Left renal cortex interstitium (tissue), 4 donors: ENCODE measurements around the gene MARCHF3. TPM values are rescaled to one million over a fixed set of nuclear protein-coding genes. Genes with fewer than 3 reads are reported as not detected.
"Not testable (repeated sequence)": the region's sequence is repeated elsewhere in the genome, so short reads cannot be mapped to it uniquely, and the experiment has no call there.

Source experiments
- DNase-seq, 4 donors: peaks; one replicate each; pipeline ENCODE4 v3.0.0-alpha.2; 2013; ENCODE audit warnings: low read depth in 4 of 4, low spot score in 2 of 4, missing footprints in 1 of 4
- polyA plus RNA-seq, 4 donors: library from polyadenylated mRNA; unstranded; fragments of 120-200 nt; gene quantifications; one replicate each; pipeline ENCODE4 v1.2.1, GENCODE V29; 2013; ENCODE audit not compliant: insufficient read length in 4 of 4

Gene MARCHF3
- polyA plus RNA-seq, 4 donors: 7.1 to 8.3 (median 7.2) TPM

DNA sequence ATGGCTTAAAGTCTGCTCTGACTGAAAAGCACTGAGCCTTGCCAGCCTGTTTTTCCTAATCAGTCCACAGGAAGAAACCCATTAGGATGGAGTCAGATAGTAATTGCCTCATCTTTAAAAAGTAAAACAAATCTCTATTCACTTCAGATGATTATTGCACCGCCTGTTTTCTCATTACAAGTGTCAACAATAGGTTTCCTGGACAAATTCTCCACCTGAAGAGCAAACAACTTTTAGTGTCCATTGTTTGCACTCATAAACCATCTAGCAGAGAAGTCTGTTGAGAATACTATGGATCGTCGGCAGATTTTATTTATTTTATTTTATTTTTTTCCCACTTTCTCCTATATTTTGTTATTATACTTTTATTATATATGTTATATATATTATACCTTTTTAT lies 22.7 kb upstream of the MARCHF3 start:
- no peak for DNase-seq

DNA sequence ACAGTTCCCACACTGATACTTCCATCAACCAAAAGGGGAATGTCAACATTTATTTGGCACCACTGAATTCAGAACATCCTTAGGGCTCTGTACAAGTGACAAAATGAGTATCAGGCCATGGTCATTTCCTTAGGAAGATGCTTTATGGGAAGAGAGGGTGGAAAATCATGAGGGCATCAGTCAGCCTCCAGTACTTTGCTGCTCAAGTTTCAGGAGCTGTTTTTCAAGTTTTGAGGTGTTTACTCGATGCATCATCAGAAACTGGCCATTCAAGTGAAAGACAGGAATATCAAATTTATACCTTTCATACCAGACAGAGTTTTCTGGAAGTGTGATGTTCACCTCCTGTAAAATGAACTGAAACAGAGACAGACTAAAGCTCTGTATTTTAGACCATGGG lies 21.2 kb upstream of the MARCHF3 start:
- DNase-seq: no peak

DNA sequence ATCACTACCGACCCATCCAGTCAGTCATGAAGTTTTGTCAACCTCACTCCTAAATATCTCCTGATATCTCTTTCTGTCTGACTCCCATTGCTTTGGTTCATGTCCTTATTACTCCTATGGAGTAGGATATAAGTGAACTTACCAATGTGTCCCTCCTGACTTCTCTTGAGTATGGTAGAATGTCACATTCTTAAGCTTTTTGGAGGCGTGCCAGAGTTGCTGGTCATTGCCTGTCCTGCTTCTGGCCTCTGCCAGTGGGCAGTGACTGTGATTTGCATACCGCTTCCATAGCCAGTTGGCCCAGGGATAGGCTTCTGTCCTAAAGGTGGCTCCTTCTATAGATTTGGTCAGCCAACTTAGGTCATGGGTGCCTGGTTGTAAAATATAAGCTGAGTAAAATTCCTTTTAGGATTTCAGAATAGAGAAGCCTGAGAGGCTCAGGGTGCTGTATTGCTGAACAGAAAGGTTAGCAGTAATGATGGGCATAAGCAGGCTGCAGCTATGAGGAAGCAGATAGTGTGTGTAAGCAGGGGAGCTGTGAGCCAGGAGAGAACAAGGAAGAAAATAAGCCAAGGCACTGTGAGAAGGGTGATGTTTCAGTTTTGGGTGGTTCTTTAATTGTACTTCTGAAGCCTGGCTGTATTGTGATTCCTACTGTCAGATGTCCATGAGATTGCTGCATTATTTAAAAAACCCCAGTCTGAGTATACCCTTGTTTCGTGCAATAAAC lies 16.1 kb upstream of the MARCHF3 start:
- DNase-seq: no peak

DNA sequence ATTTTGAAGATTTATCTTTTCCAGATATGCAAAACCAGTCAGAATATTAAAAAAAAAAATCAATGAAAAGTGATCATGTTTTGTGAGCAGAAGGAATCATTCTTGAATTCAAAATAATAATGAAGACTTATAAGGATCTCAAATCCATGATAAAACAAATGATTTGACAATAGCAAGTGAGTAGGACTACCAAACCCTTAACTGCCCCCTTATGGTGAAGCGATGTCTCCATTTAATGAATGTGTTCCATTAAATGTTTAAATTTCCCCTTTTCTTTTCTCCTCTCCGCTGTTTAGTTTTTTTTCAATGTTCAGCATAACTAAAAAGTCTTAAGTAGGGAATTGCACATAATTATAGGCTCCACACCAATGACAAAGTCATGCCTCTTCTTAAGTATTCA lies 12.2 kb upstream of the MARCHF3 start:
- DNase-seq: no peak

DNA sequence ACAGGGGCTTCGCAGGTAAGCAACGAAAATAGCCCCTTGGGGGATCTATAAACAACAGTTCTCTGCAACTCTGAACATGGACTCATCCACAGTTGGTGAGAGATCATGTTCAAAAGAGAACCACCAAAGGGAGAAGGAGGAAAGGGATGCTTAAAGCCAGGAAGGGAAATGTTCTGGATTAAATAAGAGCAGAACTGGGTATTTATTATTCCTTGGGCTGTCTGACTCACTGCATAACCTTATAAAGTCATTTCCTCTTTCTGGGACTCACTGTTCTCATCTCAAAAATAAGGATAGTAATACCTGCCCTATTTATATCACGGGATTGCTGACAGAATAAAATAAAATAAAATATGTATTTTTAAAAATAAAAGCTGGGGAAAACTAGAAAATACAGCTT lies 11.2 kb upstream of the MARCHF3 start:
- DNase-seq: no peak

DNA sequence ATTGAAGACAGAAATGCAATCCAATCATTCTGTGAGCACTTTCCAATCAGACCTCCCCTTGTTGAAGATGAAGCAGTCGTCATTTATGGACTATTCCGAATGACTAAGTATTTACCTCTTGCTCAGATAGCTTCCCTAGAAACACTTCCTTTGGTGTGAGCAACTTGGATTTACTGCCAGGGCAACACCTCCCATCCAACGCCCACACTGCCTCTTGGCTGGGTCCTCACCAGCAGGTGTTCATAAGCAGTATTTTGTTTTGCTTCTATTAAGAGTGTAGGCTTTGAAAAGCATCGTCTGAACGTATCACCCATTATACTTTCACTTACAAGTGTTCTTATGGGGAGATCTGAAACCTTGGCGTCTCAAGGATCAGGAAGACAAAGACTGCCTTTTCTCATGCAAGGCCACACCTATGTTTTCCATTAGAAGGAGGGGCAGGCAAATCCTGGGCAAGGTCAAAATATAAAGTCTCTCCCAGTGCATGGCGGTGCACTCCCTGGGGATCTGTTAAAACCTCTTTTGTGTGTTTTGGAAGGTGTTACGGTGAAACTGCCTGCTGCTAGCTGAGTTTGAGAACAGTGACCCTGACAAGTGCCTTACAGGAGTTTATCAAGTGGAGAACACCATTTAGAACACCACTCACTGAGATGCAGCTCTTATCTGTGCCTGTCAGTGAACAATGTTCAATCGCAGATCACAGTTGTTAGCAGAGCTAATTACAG lies 10.6 kb upstream of the MARCHF3 start:
- no peak for DNase-seq

DNA sequence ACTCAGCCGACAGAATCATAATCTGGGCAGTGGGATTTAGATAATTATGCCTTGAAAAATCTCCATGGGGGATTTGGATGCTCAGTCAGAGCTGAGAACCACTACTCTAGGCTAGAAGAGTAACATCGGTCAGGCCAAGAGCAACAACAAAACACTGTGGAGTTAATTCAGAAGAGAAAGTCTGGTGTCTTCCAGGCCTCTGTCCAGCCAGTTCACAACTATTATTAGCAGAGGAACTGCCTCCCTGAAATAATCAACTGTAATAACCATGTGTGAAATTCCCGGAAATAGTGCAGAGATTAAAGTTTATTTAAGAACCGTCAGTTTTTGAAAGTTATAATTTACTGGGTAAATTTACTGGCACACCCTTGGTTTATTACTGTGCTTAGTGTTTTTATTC lies 8.2 kb upstream of the MARCHF3 start:
- DNase-seq: no peak

DNA sequence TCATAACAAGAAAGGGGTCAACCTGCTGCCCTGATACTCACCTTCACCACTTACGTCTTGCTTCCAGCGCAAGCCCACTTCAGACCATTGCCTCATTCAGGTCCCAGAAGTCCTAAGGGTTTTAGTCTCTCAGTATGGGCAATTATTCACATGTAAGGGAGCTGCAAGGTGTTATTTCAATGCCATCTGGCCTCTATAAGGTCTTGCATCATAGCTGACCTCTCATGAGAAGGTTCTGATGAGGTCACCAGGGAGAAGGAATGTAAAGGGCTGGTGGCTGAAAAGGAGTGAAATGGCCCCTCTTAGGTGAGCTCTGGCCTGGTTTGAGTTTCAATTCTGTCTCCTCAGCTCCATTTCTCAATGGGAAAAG lies 1.5 kb upstream of the MARCHF3 start:
- no peak for DNase-seq

DNA sequence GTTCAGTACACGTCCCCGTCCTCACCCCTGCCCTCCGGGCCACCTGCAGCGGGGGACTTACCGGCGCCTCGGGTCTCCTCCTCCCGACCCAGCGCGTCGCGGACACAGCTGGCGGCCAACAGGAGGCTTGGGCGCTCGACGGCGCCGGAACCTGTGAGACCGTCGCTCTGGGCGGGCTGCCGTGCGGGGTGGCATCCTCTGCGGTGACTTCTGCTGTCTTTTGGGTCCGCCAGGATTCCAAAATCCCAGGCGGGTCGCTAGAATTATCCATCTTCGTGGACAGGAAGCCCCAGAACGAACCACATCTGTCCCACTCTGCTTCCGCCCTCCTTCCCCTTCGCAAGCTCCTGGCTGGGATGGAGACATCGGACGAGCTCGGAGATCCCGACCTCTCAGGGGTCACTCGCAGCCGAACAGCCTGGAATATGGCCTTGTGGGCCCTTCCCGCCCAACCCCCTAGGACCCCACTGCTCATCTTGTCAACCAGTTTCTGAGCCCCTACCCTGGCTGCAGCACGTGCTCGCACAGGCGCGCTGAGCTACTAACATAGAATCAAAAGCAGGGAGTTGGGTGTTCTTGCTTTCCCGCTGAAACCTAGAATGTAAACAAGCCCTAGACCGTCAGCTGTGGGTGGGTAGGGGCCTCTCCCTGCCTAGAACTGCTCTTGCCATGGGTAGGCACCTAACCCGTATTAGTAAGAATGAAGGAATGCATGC lies 947 bp upstream of the MARCHF3 start:
- DNase-seq: no peak

DNA sequence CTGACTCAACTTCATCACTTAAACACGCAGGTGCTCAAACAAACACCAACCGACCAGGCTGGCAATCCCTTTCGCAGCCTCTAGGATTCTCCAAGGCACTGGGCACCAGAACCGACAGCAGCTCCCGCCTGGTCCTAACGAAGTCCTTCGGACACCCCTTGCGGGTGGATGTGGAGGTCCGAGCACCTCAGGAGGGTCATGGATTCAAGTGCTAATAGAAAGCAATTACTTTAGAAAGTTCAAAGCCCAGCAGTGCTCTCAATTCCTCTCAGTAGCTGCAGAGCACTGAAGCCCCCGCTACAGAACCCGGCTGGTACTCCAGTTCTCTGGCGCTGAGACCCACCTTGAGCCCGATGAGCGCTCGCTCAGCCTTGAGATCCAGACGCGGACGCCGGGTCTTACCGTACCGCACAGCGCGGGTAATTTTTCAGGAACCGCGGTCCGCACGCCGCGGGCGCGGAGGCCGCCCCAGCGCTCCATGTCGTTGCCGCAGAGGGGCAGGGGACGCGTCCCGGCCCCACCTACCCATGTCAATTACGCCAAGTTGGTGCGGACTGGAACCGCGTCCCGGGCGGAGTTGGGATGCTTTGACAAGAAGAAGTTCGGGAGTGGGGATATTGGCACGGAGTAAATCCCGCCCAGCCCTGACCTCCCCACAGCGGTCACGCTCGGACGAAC lies 638 bp downstream of the MARCHF3 start:
- peak in 2 of 4 donors; percentile 27 to 44 for DNase-seq

DNA sequence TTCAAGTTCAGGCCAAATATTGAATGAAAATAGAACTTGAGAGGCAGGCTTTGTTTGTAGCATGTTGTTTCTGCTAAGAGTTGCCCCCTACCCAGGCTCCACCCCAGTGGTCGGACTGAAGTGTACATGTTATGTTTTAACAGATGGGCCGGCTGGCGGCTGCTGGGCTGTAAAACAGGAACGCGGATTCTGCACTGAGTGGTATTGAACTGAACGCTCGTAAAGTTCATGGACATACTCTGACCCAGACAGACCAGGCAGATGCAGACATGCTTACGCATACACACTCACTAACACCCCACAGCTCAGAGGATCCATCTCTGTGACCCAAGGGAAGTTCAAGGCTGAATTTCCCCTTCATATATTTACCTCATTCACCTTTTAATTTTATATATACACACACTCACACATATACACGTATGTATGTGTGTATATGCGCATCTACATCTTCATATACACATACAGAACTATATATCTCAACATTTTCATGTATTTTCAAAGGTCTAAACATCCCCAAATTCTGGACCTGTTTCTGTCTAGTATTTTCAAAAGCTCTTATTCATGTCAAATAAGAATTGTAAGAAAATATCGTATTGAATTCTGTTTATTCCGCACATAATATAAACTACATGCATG lies 1.4 kb downstream of the MARCHF3 start:
- peak in 1 of 4 donors; percentile 24 for DNase-seq

DNA sequence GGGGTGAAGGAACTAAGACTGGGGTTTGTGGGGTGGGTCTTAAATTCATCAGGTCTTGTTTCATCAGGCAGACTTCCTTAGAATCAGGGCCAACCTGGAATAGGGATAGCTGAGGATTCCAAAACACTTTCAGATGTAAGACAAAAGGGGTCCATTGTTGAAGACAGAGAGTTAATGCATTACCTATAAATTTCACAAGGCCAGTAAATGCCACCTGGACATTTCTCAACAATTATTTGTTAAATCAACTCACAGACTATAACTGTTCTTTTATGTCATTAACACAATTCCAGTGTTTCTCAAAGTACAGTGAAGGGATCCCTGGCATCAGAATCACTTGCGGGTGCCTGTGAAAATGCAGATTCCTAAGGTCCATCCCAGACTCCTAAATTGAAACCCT lies 2.8 kb downstream of the MARCHF3 start:
- DNase-seq: no peak

DNA sequence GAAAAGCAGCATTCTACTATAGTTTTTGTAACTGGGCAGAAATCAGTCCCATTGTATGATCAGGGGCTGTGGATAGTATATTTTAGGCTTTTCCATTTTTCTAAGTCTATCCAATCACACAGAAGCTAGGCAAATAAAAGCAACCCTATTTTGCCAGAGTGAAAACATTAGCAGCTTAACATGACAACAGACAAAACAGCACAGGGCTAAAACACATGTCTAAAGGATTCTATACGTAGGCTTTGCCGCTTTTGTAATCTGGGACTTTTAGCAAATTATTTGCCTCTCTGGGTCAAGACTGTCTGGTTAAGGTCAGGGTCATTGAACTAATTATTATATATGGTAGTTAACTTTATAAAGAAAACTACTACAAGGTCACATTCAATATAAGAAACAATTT lies 4.2 kb downstream of the MARCHF3 start:
- DNase-seq: no peak

DNA sequence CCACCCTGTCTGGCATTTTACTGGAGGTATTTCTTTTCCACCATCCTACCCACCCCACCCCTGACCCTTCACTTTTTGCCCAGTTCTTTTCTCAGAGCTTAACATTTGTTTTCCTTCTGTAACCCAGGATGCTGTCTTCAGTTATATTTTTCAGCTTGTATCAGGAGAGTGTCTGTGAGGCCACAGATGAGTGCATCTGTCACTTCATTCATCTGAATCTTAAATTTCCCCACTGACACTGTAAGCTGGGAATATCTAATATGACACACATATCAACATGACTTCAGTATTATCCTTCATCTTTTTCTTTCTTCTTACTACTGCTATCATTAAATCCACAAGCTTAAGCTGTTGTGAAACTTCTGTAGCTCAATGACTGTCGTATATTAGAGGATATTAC lies 4.9 kb downstream of the MARCHF3 start:
- no peak for DNase-seq

DNA sequence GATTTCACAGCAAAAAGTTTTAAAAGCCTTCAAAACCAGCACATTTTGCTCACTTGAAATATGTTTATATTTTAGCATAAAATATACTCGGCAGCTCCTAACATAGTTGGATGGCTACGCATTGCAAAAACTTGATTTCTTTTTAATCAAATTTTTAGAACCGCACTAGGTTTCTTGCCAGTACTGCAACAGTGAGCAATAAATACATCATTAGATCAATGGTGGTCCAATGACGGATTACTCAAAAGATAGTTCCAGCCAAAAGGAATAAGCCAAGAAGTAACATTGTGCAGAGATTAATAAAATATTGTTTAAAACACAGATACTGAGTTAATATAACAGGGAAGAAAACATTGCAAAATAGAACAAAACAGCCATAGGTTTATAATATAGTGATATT lies 5.5 kb downstream of the MARCHF3 start:
- no peak for DNase-seq

DNA sequence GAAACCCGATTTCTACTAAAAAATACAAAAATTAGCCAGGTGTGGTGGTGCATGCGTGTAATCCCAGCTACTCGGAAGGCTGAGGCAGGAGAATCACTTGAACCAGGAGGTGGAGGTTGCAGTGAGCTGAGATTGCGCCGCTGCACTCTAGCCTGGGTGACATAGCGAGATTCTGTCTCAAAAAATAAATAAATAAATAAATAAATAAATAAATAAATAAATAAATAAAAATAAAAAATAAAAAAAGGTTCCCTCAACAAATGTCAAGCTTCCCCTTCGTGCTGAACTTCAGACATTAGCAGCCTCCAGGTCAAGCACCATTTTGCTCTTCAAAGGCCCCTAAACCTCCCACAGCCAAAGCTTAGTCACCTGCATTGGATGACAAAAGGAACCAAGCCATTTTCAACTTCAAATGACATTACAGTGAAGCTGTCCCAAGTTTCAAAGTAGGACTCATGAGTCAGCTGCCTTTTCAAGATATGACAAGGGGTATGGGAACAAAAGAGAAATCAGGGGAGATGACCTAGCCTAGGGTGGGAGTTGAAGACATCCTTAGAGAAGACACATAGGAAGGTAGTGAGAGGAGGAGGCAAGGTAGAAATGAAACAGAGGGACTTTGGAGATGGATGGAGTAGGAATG lies 6.7 kb downstream of the MARCHF3 start:
- not testable (repeated sequence) for DNase-seq

DNA sequence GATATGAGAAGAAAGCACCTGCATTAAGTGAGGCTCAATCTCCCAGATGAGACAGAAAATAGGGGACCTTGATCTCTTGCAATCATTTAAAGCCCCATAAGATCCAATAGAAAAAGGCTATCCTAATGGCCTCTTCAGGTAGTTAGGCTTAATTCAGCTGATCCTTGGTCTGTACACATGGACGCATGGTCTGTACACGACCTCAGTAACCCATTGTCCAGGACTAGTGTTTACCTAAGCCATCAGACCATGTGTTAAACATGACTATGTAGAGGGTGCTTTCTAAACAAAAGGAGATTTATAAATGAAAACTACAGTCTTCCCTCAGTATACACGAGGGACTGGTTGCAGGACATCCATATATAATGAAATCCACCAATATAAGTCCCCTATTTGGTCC lies 7.5 kb downstream of the MARCHF3 start:
- DNase-seq: no peak

DNA sequence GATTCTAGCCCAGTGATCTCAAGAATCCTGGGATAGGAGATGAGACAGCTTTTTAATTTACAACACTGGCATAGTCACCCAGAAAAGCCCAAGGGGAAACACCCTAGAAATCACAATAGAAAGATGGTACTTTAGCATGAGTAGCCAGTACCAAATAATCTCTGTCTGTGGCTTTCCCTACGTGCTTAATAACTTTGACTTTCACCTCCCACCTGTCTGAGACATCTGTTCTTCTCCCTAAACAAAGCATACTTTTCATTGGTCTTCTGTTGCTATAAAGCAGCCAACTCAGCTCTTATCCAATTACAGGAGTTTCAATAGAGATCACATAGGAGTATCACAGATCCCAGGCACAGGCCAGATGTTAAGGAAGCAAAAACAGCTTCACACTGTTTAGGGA lies 10.4 kb downstream of the MARCHF3 start:
- no peak for DNase-seq

DNA sequence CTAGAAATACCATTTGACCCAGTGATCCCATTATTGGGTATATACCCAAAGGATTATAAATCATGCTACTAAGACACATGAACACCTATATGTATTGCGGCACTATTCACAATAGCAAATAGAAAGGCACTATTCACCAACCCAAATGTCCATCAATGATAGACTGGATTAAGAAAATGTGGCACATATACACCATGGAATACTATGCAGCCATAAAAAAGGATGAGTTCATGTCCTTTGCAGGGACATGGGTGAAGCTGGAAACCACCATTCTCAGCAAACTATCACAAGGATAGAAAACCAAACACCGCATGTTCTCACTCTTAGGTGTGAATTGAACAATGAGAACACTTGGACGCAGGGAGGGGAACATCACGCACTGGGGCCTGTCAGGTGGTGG lies 13.6 kb downstream of the MARCHF3 start:
- DNase-seq: not testable (repeated sequence)

DNA sequence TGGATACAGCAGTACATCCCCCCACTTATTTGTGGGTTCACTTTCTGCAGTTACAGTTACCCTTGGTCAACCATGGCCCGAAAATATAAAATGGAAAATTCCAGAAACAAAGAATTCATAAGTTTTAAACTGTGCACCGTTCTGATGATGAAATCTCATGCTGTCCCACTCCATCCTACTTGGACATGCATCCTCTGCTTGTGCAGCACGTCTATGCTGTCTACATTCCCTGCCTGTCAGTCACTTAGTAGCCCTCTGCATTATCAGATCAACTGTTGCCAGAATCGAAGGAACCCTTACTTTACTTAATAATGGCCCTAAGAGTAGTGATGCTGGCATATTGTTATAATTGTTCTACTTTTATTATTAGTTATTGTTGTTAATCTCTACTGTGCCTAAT lies 14.6 kb downstream of the MARCHF3 start:
- no peak for DNase-seq
